T-helper 17 cell (primary cell): ENCODE data around the gene ARMC2. TPM values are rescaled to one million over a fixed set of nuclear protein-coding genes. Genes with fewer than 3 reads are reported as not detected.

Experiments
- ATAC-seq: fragments of 150-1000 bp; cut with Tn5 transposase; 2 replicates; pipeline ENCODE4 v1.10.0; 2021; ENCODE audit warnings: mild to moderate bottlenecking, moderate library complexity
- DNase-seq, 3 donors: peaks; one replicate each; pipeline versions ENCODE4 v3.0.0 to v3.0.0-alpha.2; 2020 to 2021
- H3K9me3 ChIP-seq: one replicate; pipeline ENCODE4 v1.7.0; 2013; ENCODE audit warnings: low read length, mild to moderate bottlenecking; ENCODE audit not compliant: control insufficient read depth, poor library complexity, severe bottlenecking
- H3K27ac Mint-ChIP-seq: one replicate; pipeline ENCODE4 v1.8.0; 2022; ENCODE audit warnings: mild to moderate bottlenecking, moderate library complexity, mixed read lengths
- H3K27me3 Mint-ChIP-seq: one replicate; pipeline ENCODE4 v1.8.0; 2022; ENCODE audit warnings: mixed read lengths
- H3K36me3 Mint-ChIP-seq: one replicate; pipeline ENCODE4 v1.8.0; 2022; ENCODE audit warnings: low read depth, mixed read lengths
- H3K4me1 Mint-ChIP-seq: one replicate; pipeline ENCODE4 v1.8.0; 2022; ENCODE audit warnings: mild to moderate bottlenecking, mixed read lengths
- H3K4me3 Mint-ChIP-seq: one replicate; pipeline ENCODE4 v1.8.0; 2022; ENCODE audit warnings: mild to moderate bottlenecking, moderate library complexity, mixed read lengths
- total RNA-seq, 4 donors: library from RNA in 2 of 4; stranded (reverse) in 2 of 4; gene quantifications; one replicate each; pipeline ENCODE4 v1.2.3 and lab custom pipeline; 2022 to 2026

ARMC2 gene
- total RNA-seq, 2 donors from 2014 or later: 6.9 to 8.7 TPM

DNA sequence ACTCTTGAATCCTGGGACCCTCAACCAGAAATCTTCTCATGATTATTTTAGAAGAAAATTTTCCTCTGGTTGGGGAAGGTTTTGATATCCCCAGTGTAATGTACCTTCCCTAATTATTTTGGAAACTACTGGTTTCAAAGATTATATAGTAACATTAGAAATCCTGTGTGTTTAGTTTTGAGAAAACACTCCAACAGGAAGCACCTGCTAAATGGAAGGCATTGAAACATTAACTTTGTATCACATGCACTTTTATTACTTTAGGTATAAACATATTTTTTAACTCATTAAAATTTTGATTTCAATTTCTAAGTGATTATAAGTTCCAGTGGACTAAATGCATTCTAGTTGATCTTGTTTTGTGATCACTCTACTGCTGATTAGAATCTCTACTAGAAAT lies 137.1 kb downstream of the ARMC2 start:
- no peak overlapping the region for H3K4me3 Mint-ChIP-seq
- no peak for DNase-seq
- H3K4me1 Mint-ChIP-seq: peaks cover 6% of the 10 kb centered on the region
- no peak overlapping the region for H3K27ac Mint-ChIP-seq
- no peak for ATAC-seq
- H3K9me3 ChIP-seq: no peaks in the 10 kb centered on the region
- H3K36me3 Mint-ChIP-seq: peaks cover 5% of the 10 kb centered on the region
- H3K27me3 Mint-ChIP-seq: no peaks in the 10 kb centered on the region

- Mint-ChIP-seq H3K36me3 (peaks cover 14% of the 10 kb centered on the region), H3K4me1 (peaks cover 6% of the 10 kb centered on the region), H3K27me3 (no peaks in the 10 kb centered on the region), H3K4me3 (no peak overlapping the region), H3K27ac (no peak overlapping the region)
- no peaks in the 10 kb centered on the region for H3K9me3 ChIP-seq
- DNase-seq (no peak), ATAC-seq (no peak)
These were observed 138.9 kb downstream of the ARMC2 start for GRCh38 chr6:108987156-108987555.

DNA sequence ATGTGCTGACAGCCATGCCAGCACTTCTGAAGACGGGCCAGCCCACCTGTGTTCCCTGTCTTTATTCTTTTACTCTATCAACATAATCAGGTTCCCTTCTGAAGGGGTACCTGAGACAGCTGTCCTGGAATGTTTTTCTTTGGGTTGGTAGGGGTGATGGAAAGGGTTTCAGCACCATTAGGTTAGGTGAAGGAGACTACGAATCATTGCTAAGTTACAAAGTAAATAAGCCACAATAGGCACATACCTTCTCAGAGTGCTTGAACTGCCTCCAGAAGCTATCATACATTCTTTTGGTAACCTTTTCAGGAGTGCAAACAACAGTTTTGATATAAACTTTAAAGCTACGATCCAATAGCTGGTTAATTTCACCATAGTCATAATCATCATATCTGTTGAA lies 140.1 kb downstream of the ARMC2 start:
- no peak overlapping the region for H3K4me3 Mint-ChIP-seq
- no peaks in the 10 kb centered on the region for H3K27me3 Mint-ChIP-seq
- no peak for DNase-seq
- H3K9me3 ChIP-seq: no peaks in the 10 kb centered on the region
- ATAC-seq: no peak
- H3K27ac Mint-ChIP-seq: no peak overlapping the region
- peaks cover 6% of the 10 kb centered on the region for H3K4me1 Mint-ChIP-seq
- H3K36me3 Mint-ChIP-seq: peaks cover 14% of the 10 kb centered on the region

GRCh38 chr6:108988765-108989164 lies 140.5 kb downstream of the ARMC2 start:
- Mint-ChIP-seq H3K36me3 (peaks cover 14% of the 10 kb centered on the region), H3K4me1 (peaks cover 6% of the 10 kb centered on the region), H3K4me3 (no peak overlapping the region), H3K27ac (no peak overlapping the region), H3K27me3 (no peaks in the 10 kb centered on the region)
- ATAC-seq (no peak), DNase-seq (no peak)
- no peaks in the 10 kb centered on the region for H3K9me3 ChIP-seq

GRCh38 chr6:108989700-108990099 lies 141.5 kb downstream of the ARMC2 start:
- Mint-ChIP-seq H3K27me3 (no peaks in the 10 kb centered on the region), H3K4me1 (peaks cover 6% of the 10 kb centered on the region), H3K4me3 (no peak overlapping the region), H3K36me3 (peaks cover 14% of the 10 kb centered on the region), H3K27ac (peak overlapping the region; percentile 37)
- ATAC-seq (no peak), DNase-seq (no peak)
- no peaks in the 10 kb centered on the region for H3K9me3 ChIP-seq

GRCh38 chr6:108993876-108994275 lies 145.7 kb downstream of the ARMC2 start:
- H3K27ac Mint-ChIP-seq: peak overlapping the region; percentile 27
- peaks cover 15% of the 10 kb centered on the region for H3K36me3 Mint-ChIP-seq

DNA sequence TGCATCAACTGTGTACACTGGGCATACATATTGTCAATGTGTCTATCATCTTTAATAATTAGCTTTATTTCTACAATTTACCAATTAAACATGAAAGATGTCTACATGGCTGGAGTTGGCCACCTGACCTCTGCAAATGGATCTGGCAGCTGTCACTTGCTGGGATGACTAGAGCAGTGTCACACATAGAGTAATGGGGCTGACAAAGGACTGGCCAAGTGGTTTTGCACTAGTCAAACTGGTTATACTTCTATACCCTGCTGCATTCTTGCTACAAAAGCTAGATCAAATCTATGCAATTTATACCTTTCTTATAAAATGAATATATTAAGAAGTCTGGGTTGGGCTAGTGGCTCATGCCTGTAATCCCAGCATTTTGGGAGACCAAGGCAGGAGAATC lies 147.1 kb downstream of the ARMC2 start:
- ATAC-seq: no peak
- Mint-ChIP-seq H3K36me3 (peaks cover 16% of the 10 kb centered on the region), H3K4me3 (no peak overlapping the region), H3K27ac (peak overlapping the region; percentile 0), H3K4me1 (peaks cover 4% of the 10 kb centered on the region), H3K27me3 (no peaks in the 10 kb centered on the region)
- H3K9me3 ChIP-seq: no peaks in the 10 kb centered on the region
- DNase-seq: no peak

More at GRCh38 chr6:108993876-108994275, 145.7 kb downstream of the ARMC2 start:
- no peak for ATAC-seq
- H3K9me3 ChIP-seq: no peaks in the 10 kb centered on the region
- H3K27me3 Mint-ChIP-seq: no peaks in the 10 kb centered on the region
- DNase-seq: no peak
- no peak overlapping the region for H3K4me3 Mint-ChIP-seq
- peaks cover 4% of the 10 kb centered on the region for H3K4me1 Mint-ChIP-seq

DNA sequence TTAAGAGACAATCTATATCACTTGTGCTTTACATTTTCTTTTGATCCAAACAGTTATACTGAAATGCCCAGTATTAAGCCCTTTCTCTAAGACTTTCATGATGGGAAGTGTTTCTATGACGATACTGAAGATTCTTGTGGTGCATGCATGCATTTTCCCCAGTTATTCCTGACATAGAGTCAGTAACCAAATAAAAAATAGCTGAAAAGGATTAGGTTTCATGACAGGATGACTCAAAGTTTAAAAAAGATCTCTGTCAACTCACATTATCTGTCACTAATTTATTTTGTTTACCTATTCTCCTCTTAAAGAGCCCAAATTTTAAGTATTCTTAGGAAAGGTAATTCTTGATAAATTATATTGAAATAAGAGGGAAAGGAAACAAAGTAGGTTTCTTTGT lies 148.0 kb downstream of the ARMC2 start:
- Mint-ChIP-seq H3K4me3 (no peak overlapping the region), H3K36me3 (peaks cover 12% of the 10 kb centered on the region), H3K27me3 (no peaks in the 10 kb centered on the region), H3K4me1 (peaks cover 5% of the 10 kb centered on the region), H3K27ac (peak overlapping the region; percentile 0)
- DNase-seq: no peak
- no peak for ATAC-seq
- no peaks in the 10 kb centered on the region for H3K9me3 ChIP-seq

DNA sequence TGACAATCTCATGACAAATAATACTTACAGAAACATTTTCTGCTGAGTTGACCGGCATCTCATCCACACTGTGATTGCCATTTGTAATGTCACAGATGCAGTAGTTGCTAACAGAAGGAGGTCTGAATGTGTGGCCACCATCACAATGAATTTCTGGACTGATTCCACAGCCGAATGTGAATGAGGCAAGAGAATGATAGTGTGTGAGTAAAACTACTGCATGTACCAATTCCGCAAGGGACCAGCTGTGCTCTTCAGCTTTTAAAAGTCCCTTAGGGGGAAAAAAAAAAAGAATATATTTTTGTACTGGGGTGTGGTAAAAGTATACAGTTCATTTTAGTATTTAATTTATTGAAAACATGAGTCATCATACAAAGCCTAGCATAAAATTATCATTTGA lies 150.3 kb downstream of the ARMC2 start:
- Mint-ChIP-seq H3K4me1 (peaks cover 16% of the 10 kb centered on the region), H3K36me3 (peaks cover 7% of the 10 kb centered on the region), H3K27me3 (no peaks in the 10 kb centered on the region), H3K27ac (no peak overlapping the region), H3K4me3 (no peak overlapping the region)
- ATAC-seq (no peak), DNase-seq (no peak)
- no peaks in the 10 kb centered on the region for H3K9me3 ChIP-seq

- H3K4me3 Mint-ChIP-seq: no peak overlapping the region
- peaks cover 7% of the 10 kb centered on the region for H3K36me3 Mint-ChIP-seq
- no peak for DNase-seq
These were observed 151.2 kb downstream of the ARMC2 start for GRCh38 chr6:108999428-108999827.

GRCh38 chr6:109000289-109000688 lies 152.1 kb downstream of the ARMC2 start:
- peaks cover 7% of the 10 kb centered on the region for H3K36me3 Mint-ChIP-seq
- no peak for ATAC-seq
- no peak for DNase-seq
- no peak overlapping the region for H3K4me3 Mint-ChIP-seq
- H3K9me3 ChIP-seq: no peaks in the 10 kb centered on the region
- peaks cover 29% of the 10 kb centered on the region for H3K4me1 Mint-ChIP-seq
- H3K27ac Mint-ChIP-seq: no peak overlapping the region
- no peaks in the 10 kb centered on the region for H3K27me3 Mint-ChIP-seq

More at GRCh38 chr6:108999428-108999827, 151.2 kb downstream of the ARMC2 start:
- peaks cover 21% of the 10 kb centered on the region for H3K4me1 Mint-ChIP-seq
- no peak for ATAC-seq
- H3K27me3 Mint-ChIP-seq: no peaks in the 10 kb centered on the region
- no peaks in the 10 kb centered on the region for H3K9me3 ChIP-seq
- H3K27ac Mint-ChIP-seq: no peak overlapping the region

DNA sequence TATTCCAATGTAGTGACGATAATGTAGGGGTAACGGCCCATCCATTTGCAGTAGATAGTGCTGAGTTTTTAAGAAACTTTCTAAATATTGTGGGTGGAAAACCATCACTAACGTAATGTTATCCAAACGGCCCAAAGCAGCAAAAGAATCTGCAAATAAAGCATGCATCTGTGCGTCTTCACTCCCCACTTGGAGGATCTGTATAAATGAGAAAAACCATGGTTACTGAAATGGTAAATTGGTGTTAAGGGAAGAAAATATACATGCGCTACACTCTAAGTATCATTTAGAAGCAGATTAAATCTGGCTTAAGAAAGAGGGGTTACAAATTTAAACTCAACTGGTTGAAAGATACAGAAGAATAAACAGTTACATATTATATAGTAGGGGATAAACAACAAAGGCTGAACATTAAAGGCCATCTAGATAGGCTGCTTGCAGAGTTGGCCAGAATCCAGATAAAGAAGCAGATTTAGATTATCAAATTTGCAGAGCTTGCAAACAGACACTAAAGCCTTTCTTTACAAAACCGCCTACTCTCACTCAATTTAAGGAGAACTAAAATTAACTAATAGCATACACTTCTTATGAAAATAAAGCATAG lies 153.2 kb downstream of the ARMC2 start:
- Mint-ChIP-seq H3K27ac (peak overlapping the region; percentile 57), H3K27me3 (no peaks in the 10 kb centered on the region), H3K36me3 (peaks cover 7% of the 10 kb centered on the region), H3K4me3 (peak overlapping the region; percentile 50), H3K4me1 (peaks cover 29% of the 10 kb centered on the region)
- ATAC-seq (no peak), DNase-seq (no peak)
- no peaks in the 10 kb centered on the region for H3K9me3 ChIP-seq

DNA sequence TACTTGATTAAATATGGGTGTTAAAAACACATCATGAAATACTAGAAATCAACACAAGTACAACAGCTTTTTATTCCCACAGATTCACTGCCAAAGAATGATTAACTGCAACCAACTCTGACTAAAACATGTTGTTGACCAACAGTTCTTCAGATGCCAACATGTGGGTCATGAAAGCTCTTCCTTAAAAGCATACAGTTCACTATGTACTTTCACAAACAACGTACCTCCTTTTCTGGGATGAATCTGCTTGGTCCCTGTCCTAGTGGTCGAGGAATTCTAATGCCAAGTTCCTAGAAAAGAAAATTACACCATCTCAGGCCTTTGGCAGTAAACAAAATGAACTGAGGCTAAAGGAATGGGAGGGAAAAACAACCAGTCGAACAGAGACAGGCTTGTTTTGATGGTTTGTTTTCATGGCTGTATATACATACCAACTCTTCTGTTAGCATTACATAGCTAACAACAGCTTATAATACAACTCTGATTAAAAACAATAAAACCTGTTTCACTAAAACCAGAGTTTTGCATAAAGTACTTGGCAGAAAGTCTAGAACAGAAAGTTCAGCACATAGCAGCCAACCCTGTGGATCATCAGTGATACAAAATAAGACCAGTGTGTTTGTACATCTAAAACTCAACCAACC lies 154.0 kb downstream of the ARMC2 start:
- no peaks in the 10 kb centered on the region for H3K27me3 Mint-ChIP-seq
- H3K4me3 Mint-ChIP-seq: no peak overlapping the region
- ATAC-seq: no peak
- H3K27ac Mint-ChIP-seq: peak overlapping the region; percentile 29
- peaks cover 35% of the 10 kb centered on the region for H3K4me1 Mint-ChIP-seq
- no peaks in the 10 kb centered on the region for H3K9me3 ChIP-seq
- peaks cover 7% of the 10 kb centered on the region for H3K36me3 Mint-ChIP-seq
- no peak for DNase-seq

- DNase-seq (no peak), ATAC-seq (no peak)
- Mint-ChIP-seq H3K4me3 (no peak overlapping the region), H3K36me3 (peaks cover 7% of the 10 kb centered on the region), H3K27ac (no peak overlapping the region), H3K27me3 (no peaks in the 10 kb centered on the region), H3K4me1 (peaks cover 37% of the 10 kb centered on the region)
- H3K9me3 ChIP-seq: no peaks in the 10 kb centered on the region
These were observed 154.7 kb downstream of the ARMC2 start for GRCh38 chr6:109002882-109003281.
